ENCODE data around the gene ARRDC4. TPM values are rescaled to one million over a fixed set of nuclear protein-coding genes. Genes with fewer than 3 reads are reported as not detected.
A peak's percentile ranks its signal among the peaks of the same experiment; 100 is the strongest.

ARRDC4 gene
- total RNA-seq (2021) (2.1 and 3.6 TPM in 2 replicates), Bru-seq, nascent RNA (percentile 55 among the genes with signal in this experiment), BruChase-seq, experiment 1, labeled RNA remaining after a 2-hour chase (percentile 69 among the genes with signal in this experiment), BruChase-seq, experiment 2, labeled RNA remaining after a 6-hour chase (percentile 37 among the genes with signal in this experiment)
- long read RNA-seq, full-length matches to known transcripts: 8 of 9 reads
- long read RNA-seq, partial matches to known transcripts: 1 of 9 reads
- long read RNA-seq, other reads (novel, unspliced or antisense): 0 of 9 reads

- TF ChIP-seq CTCF (conservative IDR thresholded peaks at IDR 0.05; ENCODE audit: low read depth, low read length) (no peak), EZH2 (IDR thresholded peaks at IDR 0.05; ENCODE audit: borderline replicate concordance, low read depth, low read length, poor library complexity, severe bottlenecking) (no peak)
- CTCF ChIA-PET: no interaction called here
- Histone ChIP-seq H3K4me3 (ENCODE audit: low read depth, low read length, poor library complexity, severe bottlenecking) (peak within 1 kb of the TSS; percentile 86), H3K27ac (ENCODE audit: low read depth, low read length, poor library complexity, severe bottlenecking) (peak within 1 kb of the TSS; percentile 54), H3K27me3 (replicated peaks; ENCODE audit: insufficient read depth, low read depth, low read length, poor library complexity) (no peaks in the 10 kb centered on the region), H3K36me3 (ENCODE audit: insufficient read depth, low read length, poor library complexity, severe bottlenecking) (no peaks in the 10 kb centered on the region), H3K9me3 (ENCODE audit: low read depth, low read length, poor library complexity, severe bottlenecking) (no peaks in the 10 kb centered on the region), H3K4me1 (ENCODE audit: insufficient read depth, low read length, poor library complexity, severe bottlenecking) (peaks cover 6% of the 10 kb centered on the region)
- intact Hi-C loops (cut with micrococcal nuclease; ENCODE audit: unreplicated experiment): no loop called here
- peak; percentile 99 for DNase-seq (ENCODE audit: low spot score)
- POLR2A ChIA-PET (ENCODE audit: low non-redundant PET): no interaction called here
- BruUV-seq (replicated peaks): no TSS peak
Measured at GRCh38 chr15:97960364-97961066, at the start of gene ARRDC4. ARRDC4 (plus strand) TSS chr15:97960703; CDS start chr15:97960862, 159 bp downstream.

GRCh38 chr15:97914711-97915110 lies 45.8 kb upstream of the ARRDC4 start:
- ChIA-PET POLR2A (ENCODE audit: low non-redundant PET) (no interaction called here), CTCF (no interaction called here)
- no peaks in the 10 kb centered on the region for H3K9me3 ChIP-seq (ENCODE audit: low read depth, low read length, poor library complexity, severe bottlenecking)
- TF ChIP-seq EZH2 (IDR thresholded peaks at IDR 0.05; ENCODE audit: borderline replicate concordance, low read depth, low read length, poor library complexity, severe bottlenecking) (no peak), CTCF (conservative IDR thresholded peaks at IDR 0.05; ENCODE audit: low read depth, low read length) (no peak)
- no peaks in the 10 kb centered on the region for H3K36me3 ChIP-seq (ENCODE audit: insufficient read depth, low read length, poor library complexity, severe bottlenecking)
- BruUV-seq (replicated peaks): no TSS peak
- H3K4me3 ChIP-seq (ENCODE audit: low read depth, low read length, poor library complexity, severe bottlenecking): no peak overlapping the region
- DNase-seq (ENCODE audit: low spot score): no peak
- no peaks in the 10 kb centered on the region for H3K4me1 ChIP-seq (ENCODE audit: insufficient read depth, low read length, poor library complexity, severe bottlenecking)
- H3K27ac ChIP-seq (ENCODE audit: low read depth, low read length, poor library complexity, severe bottlenecking): no peak overlapping the region
- H3K27me3 ChIP-seq (replicated peaks; ENCODE audit: insufficient read depth, low read depth, low read length, poor library complexity): peaks cover 29% of the 10 kb centered on the region
- intact Hi-C loops (cut with micrococcal nuclease; ENCODE audit: unreplicated experiment): no loop called here

- no peak for TF ChIP-seq EZH2 (IDR thresholded peaks at IDR 0.05; ENCODE audit: borderline replicate concordance, low read depth, low read length, poor library complexity, severe bottlenecking)
- TF ChIP-seq CTCF (conservative IDR thresholded peaks at IDR 0.05; ENCODE audit: low read depth, low read length): no peak
- no peak for DNase-seq (ENCODE audit: low spot score)
- POLR2A ChIA-PET (ENCODE audit: low non-redundant PET): no interaction called here
- Histone ChIP-seq H3K36me3 (ENCODE audit: insufficient read depth, low read length, poor library complexity, severe bottlenecking) (no peaks in the 10 kb centered on the region), H3K27me3 (replicated peaks; ENCODE audit: insufficient read depth, low read depth, low read length, poor library complexity) (peaks cover 29% of the 10 kb centered on the region), H3K4me3 (ENCODE audit: low read depth, low read length, poor library complexity, severe bottlenecking) (no peak overlapping the region), H3K27ac (ENCODE audit: low read depth, low read length, poor library complexity, severe bottlenecking) (no peak overlapping the region), H3K9me3 (ENCODE audit: low read depth, low read length, poor library complexity, severe bottlenecking) (no peaks in the 10 kb centered on the region), H3K4me1 (ENCODE audit: insufficient read depth, low read length, poor library complexity, severe bottlenecking) (no peaks in the 10 kb centered on the region)
- CTCF ChIA-PET: no interaction called here
- intact Hi-C loops (cut with micrococcal nuclease; ENCODE audit: unreplicated experiment): no loop called here
- BruUV-seq (replicated peaks): no TSS peak
Measured at GRCh38 chr15:97915261-97915660, 45.2 kb upstream of the ARRDC4 start.

All from A673 (cell line).